Left lung (tissue), 10 donors: ENCODE measurements around the gene BTBD17. TPM values are rescaled to one million over a fixed set of nuclear protein-coding genes. Genes with fewer than 3 reads are reported as not detected.

Experiments used
- ATAC-seq: fragments of 200-7000 bp; cut with Tn5 transposase; one replicate; pipeline ENCODE4 v1.9.1; 2020; ENCODE audit warnings: moderate library complexity
- DNase-seq, 4 donors: peaks; one replicate each; pipeline ENCODE4 v3.0.0-alpha.2; 2013 to 2020
- H3K27ac ChIP-seq, 2 donors: fragments of 200-600 bp; sonication (generic) in 1 of 2; one replicate each; pipeline versions ENCODE4 v1.5.0 to v1.8.0; 2020 to 2021
- H3K27me3 ChIP-seq, 2 donors: fragments of 200-600 bp; sonication (generic) in 1 of 2; one replicate each; pipeline versions ENCODE4 v1.5.0 to v1.8.0; 2020 to 2021
- H3K36me3 ChIP-seq, 2 donors: fragments of 200-600 bp; sonication (generic) in 1 of 2; one replicate each; pipeline versions ENCODE4 v1.5.0 to v1.8.0; 2020 to 2021
- H3K4me1 ChIP-seq, 2 donors: fragments of 200-600 bp; one replicate each; pipeline ENCODE4 v1.8.0; 2021
- H3K4me3 ChIP-seq, 2 donors: fragments of 200-600 bp; sonication (generic) in 1 of 2; one replicate each; pipeline versions ENCODE4 v1.5.0 to v1.8.0; 2020 to 2021; ENCODE audit warnings: mild to moderate bottlenecking in 1 of 2
- H3K9me3 ChIP-seq, 2 donors: fragments of 200-600 bp; sonication (generic) in 1 of 2; one replicate each; pipeline versions ENCODE4 v1.5.0 to v1.8.0; 2020 to 2021
- intact Hi-C, 2 donors: fragments of 100-400 bp; cut with DNase I; formaldehyde crosslinking; loops; one replicate each; pipeline versions ENCODE4 v1.11.2 to v1.14.2; 2022
- polyA plus RNA-seq, 6 donors: library from polyadenylated mRNA; unstranded; fragments of 120-200 nt; gene quantifications; one replicate each; pipeline ENCODE4 v1.2.1, GENCODE V29; 2013; ENCODE audit not compliant: insufficient read length in 6 of 6
- total RNA-seq, 2 donors: library from RNA; stranded (reverse); fragmentation: NEBNext Ultra II Directional; extraction: Animal tissue kit (Norgen Biotek cat#: 25700); gene quantifications; one replicate each; pipeline ENCODE4 v1.2.1, GENCODE V29; 2021
- TF ChIP-seq, protein P1 (sequence below), 2 donors: fragments of 200-600 bp; sonication (generic) in 1 of 2; IDR thresholded peaks; one replicate each; pipeline versions ENCODE4 v1.5.0 to v1.8.0; 2021; ENCODE audit warnings: antibody characterized with exemption in 2 of 2
- donor health status: DM: no; HTN: yes; CAD: no.
- donor health status: DM: no; HTN: no; CAD: no.

Gene BTBD17
- total and polyA plus RNA-seq, 8 donors: 0.60 to 1.2 (median 1.0) TPM; not detected in 2

DNA sequence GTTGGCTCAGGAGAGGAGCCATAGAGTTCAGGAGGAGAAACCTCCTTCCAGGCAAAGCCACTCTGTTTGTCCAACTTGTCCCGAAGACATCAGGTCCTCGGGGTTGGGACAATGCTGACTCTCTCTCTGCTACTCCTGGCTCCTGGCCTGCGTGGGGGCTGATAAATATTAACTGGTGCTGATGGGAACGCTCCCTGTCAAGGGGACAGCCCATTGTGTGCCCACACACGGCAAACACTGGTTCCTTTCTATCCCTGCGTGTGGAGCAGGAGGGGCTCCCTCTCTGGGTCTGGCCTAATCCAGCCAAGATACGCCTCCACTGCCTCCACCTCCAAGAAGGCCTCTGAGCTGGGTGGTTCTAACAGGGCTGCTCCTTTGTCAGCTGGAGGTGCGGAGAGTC, 31.2 kb downstream of the BTBD17 start:
- intact Hi-C loops: no loop called here
- peaks cover 17 to 60% of the 10 kb centered on the region in 2 donors for H3K27me3 ChIP-seq
- H3K9me3 ChIP-seq: peaks cover 0 to 2% of the 10 kb centered on the region in 2 donors
- H3K36me3 ChIP-seq: no peaks in the 10 kb centered on the region
- no peak overlapping the region for H3K4me3 ChIP-seq
- ATAC-seq (no peak), DNase-seq (no peak)
- TF ChIP-seq, protein P1, sequence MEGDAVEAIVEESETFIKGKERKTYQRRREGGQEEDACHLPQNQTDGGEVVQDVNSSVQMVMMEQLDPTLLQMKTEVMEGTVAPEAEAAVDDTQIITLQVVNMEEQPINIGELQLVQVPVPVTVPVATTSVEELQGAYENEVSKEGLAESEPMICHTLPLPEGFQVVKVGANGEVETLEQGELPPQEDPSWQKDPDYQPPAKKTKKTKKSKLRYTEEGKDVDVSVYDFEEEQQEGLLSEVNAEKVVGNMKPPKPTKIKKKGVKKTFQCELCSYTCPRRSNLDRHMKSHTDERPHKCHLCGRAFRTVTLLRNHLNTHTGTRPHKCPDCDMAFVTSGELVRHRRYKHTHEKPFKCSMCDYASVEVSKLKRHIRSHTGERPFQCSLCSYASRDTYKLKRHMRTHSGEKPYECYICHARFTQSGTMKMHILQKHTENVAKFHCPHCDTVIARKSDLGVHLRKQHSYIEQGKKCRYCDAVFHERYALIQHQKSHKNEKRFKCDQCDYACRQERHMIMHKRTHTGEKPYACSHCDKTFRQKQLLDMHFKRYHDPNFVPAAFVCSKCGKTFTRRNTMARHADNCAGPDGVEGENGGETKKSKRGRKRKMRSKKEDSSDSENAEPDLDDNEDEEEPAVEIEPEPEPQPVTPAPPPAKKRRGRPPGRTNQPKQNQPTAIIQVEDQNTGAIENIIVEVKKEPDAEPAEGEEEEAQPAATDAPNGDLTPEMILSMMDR (IDR thresholded peaks at IDR 0.05): no peak
- peaks cover 6 to 12% of the 10 kb centered on the region in 2 donors for H3K4me1 ChIP-seq
- H3K27ac ChIP-seq: no peak overlapping the region

DNA sequence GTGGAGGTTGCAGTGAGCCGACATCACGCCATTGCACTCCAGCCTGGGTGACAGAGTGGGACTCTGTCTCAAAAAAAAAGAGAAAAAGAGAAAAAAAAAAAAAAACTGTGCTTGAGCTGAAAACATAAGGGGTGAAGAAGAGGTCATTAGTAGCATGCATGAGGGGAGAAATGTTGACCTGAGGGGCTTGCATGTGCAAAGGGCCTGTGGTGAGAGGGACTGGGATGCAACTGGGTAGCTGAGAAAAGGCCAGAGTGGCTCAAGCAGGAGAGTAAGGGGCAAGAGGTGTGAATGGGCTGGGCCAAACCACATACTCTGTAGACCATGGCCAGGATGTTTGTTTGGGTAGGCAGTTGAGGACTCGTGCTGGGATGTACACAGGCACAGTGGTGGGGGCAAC, 32.3 kb downstream of the BTBD17 start:
- Histone ChIP-seq H3K4me3 (no peak overlapping the region), H3K4me1 (peaks cover 6 to 18% of the 10 kb centered on the region in 2 donors), H3K27me3 (peaks cover 20 to 71% of the 10 kb centered on the region in 2 donors), H3K9me3 (peaks cover 0 to under 1% of the 10 kb centered on the region in 2 donors), H3K36me3 (no peaks in the 10 kb centered on the region), H3K27ac (no peak overlapping the region)
- DNase-seq: no peak
- ATAC-seq: no peak
- intact Hi-C loops: no loop called here
- TF ChIP-seq, protein P1 (IDR thresholded peaks at IDR 0.05): no peak

DNA sequence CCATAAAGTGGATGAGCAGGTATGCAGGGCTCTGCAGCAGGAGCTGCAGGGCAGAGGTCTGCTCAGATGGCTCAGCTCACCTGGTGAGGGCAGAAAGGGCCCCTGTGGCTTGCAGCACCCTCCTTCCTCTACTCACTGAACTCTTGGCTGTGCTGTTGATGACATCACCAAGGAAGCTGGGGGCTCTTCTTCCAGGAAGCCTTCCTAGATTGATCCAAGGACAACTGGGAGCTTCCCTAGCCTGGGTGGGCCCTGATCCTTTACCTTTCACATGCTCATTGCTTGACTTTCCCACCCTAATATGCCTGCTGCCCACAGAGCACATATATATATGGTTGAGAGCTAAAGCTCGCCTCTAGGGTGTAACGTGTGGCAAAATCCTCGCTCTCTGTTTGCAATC, 33.2 kb downstream of the BTBD17 start:
- ATAC-seq (no peak), DNase-seq (no peak)
- Histone ChIP-seq H3K36me3 (no peaks in the 10 kb centered on the region), H3K27ac (no peak overlapping the region), H3K27me3 (peaks cover 20 to 77% of the 10 kb centered on the region in 2 donors), H3K4me3 (no peak overlapping the region), H3K4me1 (peaks cover 6 to 18% of the 10 kb centered on the region in 2 donors), H3K9me3 (no peaks in the 10 kb centered on the region)
- TF ChIP-seq, protein P1 (IDR thresholded peaks at IDR 0.05): no peak
- intact Hi-C loops: no loop called here

DNA sequence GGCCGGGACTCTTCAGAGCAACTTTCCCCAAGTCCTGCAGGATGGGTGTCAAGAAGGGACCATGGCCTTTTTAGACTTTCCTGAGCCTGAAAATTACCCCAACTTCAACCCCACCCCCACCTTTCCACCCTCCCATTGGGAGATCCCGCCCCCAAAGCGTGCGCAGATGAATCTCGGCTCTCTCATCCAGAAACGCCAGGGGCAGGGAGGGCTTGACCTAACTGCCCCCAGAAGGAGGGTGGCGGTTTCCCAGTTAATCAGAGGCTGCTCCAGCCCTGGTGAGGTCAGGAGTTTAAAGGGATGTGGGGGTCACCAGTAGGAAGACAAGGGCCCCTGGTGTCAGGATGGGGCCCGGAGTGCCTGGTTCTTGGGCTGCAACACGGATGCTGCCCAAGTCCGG, 35.2 kb downstream of the BTBD17 start:
- H3K4me1 ChIP-seq: peaks cover 6 to 18% of the 10 kb centered on the region in 2 donors
- intact Hi-C loops: no loop called here
- no peaks in the 10 kb centered on the region for H3K36me3 ChIP-seq
- ATAC-seq (no peak), DNase-seq (no peak)
- H3K27ac ChIP-seq: no peak overlapping the region
- H3K27me3 ChIP-seq: peaks cover 20 to 78% of the 10 kb centered on the region in 2 donors
- no peaks in the 10 kb centered on the region for H3K9me3 ChIP-seq
- peak overlapping the region; percentile 7 to 21 for H3K4me3 ChIP-seq
- TF ChIP-seq, protein P1 (IDR thresholded peaks at IDR 0.05): no peak

DNA sequence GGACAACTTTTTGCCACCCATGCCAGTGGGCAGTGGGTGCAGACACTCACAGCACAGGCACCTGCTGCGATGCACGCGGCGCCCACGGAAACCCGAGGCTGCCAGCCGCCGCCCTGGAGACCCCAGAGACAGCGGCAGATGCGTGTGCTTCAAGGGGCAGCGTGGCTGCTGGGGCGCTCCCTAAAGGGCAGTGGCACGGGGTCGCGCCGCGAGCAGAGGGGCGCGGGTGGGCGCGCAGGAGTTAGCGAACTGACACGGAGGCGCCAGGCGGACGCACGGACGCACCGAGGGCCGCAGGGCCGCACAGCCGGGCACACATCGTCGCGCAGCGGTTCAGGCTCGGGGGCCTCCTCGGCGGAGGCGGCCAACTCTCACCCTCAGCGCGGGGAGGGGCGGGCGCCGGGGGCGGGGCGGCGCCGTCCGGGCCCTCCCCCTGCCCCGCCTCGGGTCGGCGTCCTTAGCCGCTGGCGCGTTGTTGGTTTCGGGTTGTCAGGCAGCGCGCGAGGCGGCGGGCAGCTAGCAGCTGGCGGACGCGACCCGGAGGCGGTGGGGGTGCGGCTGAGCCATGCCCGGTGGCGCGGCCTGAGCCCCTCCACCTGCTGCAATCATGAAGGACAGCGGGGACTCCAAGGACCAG, 35.8 kb downstream of the BTBD17 start, which contains the start of gene KIF19:
Gene KIF19 (plus strand): TSS at position 484 of the 637 bp plus-strand sequence. CDS start 124 bp downstream, at position 608.
- Histone ChIP-seq H3K27me3 (peaks cover 20 to 74% of the 10 kb centered on the region in 2 donors), H3K4me3 (peak within 1 kb of the TSS; percentile 7 to 21), H3K9me3 (no peaks in the 10 kb centered on the region), H3K27ac (no peak within 1 kb of the TSS), H3K4me1 (peaks cover 6 to 18% of the 10 kb centered on the region in 2 donors), H3K36me3 (no peaks in the 10 kb centered on the region)
- intact Hi-C loops: no loop called here
- peak; percentile 88 for ATAC-seq
- peak in 3 of 4 donors; percentile 25 to 86 (median 59) for DNase-seq
- TF ChIP-seq, protein P1 (IDR thresholded peaks at IDR 0.05): no peak
